ENCODE data around the gene MED20.

MED20 gene

DNA sequence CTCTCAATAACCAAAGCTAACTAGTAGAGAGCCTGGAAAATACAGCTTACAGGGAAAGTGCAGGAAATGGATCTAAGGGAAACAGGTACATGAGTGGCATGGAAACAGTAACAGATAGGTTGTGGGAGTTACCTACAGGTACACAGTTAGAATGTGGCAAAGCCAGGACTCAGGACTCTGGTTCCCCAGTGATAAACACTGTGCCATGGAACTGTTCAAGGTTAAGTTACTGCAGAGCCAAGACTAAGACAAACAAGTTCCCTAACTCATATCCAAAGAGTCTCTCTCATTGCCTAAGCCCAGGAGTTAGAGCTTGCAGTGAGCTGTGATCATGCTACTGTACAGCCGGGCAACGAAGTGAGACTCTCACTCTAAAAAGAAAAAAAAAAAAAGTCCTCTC lies 6.6 kb downstream of the MED20 start:
- DNase-seq (ENCODE audit: low spot score), result no peak

DNA sequence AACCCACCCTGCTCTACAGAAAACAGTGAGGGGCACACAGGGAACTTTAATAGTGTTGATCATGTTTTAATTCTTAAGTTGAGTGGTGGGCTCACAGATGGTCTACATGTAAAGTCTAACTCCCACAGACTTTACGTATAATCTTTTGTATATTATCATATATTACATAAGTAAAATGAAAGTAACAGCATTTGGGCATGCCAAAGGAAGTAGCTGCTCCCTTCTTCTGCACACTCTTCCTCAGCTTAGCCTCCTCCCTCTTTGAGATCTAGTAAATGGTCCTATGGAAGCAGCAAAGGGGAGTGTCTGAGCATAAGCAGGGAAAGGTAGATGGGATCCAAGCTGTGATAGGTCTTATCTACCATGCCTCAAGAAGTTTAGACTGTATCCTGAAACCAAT lies 11.2 kb downstream of the MED20 start:
- DNase-seq (ENCODE audit: low spot score), result no peak

DNA sequence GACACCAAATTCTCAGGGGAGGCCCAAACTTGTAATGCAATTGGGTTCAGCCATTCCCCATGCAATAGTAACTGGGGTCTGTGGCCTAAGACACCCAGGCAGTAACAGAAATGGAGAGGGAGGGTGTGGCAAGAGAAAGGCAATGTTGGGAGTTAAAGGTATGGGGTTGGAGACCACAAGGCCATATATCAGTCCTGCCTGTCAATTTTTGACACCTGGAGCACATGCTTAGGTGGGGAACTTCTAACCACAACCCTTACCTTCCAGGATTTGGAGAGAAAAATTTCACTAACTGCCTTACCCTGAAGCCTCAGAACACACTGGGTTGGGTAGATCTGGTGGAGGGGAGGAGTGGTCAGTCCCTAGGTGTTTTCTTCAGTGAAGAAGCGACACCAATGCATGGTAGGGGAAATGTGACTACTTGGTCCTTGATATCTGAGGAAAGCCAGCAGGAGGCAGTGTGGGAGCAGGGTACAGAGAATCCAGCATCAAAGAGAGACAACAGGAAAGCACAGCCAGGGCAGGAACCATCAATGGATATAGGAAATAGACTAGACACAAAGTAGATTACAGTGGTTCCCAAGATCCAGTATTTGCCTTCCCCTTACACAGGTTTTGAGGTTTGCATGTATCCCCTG lies 18.9 kb downstream of the MED20 start:
- no peak for DNase-seq (ENCODE audit: low spot score)

DNA sequence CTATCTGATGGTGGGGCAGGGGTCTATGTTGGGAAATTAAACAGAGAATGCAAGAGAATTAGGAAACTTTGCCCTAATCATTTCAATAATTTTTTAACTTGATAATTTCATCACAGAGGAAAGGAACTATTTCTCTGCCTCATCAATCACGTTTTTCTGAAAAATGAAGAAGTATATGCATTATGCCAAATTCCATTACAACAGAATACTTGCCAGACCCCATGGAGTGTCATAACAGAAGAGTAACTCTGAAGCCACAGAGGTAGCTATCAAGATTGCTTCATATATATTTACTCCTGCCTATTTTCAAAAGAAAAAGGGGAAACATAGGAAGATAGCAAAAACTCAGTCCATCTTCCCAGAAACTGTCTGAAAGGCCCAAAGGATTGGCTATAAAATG lies 20.1 kb downstream of the MED20 start:
- no peak for DNase-seq (ENCODE audit: low spot score)

- DNase-seq (ENCODE audit: low spot score), result no peak
Measured at GRCh38 chr6:41896281-41896680, 24.7 kb downstream of the MED20 start.

DNA sequence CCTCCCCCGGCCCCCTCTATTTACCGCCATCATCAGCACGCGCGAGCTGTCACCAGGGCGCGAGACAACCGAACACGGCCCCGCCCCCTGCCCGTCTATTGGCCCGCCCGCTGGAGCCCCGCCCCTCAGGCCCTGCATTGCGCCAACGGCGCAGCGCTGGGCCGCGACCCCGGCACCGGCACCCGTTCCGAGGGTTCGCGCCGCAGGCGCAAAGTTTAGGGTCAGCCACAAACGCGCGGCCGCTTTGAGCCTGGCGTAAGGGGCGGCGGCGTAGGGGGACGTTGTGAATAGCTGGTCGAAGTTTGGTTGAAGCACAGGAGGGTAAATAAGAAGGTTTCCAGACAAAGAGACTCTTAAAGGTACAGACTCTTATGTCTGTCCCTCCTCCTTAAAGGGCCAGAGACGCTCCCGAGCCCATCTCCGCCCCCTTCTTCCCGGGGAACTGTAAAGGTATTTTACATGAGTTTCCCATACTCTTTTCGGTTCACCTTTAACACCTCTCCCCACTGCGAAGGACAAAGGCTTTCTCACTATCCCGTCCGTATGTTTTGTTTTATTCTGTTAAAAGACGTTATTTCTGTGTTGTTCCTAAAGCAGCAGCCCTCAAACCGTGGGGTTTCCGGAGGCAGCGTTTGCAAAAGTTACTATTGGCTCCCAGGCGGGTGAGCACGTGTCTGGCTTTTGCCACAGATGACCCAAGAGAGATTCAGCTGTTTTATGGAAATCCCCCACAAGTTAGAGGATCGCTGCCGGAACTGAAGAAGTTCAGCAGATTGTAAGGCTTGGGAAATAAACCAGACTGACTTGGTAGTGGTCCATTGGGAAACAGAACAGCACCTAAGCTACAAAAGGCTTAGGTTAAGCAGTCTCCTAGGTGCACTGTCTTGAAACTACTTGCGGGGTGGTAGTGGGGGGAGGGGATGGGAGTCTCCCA lies 25.4 kb downstream of the MED20 start, which contains the start of gene USP49:
Gene USP49 (minus strand): TSS at position 76 of the 934 bp plus-strand sequence. CDS start 88,392 bp downstream, outside the sequence.
- DNase-seq (ENCODE audit: low spot score), result peak; percentile 70

DNA sequence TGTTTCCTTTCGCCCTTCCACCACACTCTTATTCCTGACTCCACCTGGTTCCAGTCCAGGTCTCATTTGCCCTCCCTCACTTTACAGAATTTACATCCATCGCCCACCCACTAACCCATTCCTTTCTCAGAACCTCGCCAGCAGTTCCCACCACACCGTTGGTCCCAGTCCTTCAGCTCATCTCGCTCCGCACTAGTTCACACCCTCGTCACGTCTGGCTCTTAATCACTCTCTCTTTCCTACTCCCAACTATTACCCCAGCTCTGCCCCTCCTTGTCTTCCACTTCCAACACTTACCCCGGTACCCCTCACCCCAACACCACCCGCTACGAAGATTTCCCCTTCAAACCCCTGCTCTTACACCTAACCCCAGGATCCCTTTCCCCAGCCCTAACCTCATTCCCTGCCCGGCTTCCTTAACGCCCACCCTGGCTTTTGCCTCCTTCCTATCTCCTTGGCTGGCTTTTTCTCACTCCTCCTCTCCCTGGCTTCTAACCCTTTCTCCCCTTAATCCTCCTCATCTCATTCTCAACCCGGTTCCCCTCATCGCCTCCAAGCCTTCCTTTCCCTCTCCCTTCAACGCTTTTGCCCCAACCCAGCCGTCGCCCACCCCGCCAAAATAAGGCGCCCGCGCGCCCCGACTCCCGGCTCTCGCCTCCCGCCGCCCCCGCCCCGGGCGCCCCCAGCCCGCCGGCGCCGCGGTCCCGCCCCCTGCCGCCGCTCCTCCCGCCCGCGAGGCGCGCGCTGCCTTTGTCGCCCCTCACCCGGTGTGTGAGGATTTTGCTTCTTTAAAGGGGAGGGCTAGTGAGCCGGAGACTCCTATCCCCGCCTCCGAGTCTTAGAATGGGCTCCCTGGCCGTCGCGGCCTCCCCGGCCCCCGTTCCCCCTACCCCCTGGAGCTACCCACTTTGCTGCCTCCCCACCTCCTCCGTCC lies 26.3 kb downstream of the MED20 start:
- peak; percentile 3 for DNase-seq (ENCODE audit: low spot score)

DNA sequence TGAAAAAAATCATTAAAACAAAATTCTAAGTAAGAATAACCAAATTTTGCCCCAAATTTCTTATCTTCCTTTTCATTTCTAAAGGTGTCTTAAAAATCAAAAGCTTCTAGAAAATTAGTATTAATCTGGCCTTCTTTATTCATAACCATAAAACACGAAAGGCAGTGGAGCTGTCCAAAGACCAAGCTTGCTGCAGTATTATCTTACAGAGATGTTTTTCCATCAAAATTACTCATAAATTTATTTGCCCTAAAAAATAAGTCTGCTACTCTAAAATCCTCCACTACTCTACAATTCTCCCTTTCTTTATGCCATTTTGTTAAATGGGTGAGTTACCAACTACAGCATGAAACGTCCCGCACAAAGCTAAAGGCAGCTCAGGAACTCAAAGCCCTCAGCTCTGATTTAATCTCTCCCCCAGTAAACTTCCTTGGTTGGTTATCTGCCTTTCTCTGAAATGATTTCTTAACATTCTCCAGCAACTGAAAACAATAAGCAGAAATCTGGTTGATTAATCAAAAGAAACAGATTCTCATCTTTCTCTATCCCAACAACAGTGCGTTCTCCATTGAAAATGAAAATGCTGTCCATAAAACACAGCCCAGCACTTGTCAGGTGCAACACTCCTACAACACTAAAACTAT lies 27.9 kb downstream of the MED20 start:
- no peak for DNase-seq (ENCODE audit: low spot score)

DNA sequence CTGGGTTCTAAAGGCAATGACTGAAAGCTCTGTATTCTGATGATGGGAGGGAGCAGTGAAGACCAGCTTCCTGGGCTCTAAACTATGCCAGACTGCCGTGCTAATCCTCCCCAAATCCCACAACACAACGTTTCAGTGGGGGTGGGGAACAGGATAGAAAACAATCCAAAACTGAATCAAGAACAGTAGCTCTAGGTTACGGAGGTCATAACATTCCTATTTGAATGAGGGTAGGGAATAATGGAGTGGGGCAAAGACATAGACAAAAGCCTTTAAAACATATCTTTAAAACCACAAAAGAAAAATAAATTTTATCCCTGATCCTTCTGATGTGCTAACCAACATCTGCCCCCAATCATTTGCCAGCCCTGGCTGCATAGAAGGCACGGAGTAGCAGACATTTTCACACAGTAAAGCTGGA lies 33.6 kb downstream of the MED20 start:
- no peak for DNase-seq (ENCODE audit: low spot score)

DNA sequence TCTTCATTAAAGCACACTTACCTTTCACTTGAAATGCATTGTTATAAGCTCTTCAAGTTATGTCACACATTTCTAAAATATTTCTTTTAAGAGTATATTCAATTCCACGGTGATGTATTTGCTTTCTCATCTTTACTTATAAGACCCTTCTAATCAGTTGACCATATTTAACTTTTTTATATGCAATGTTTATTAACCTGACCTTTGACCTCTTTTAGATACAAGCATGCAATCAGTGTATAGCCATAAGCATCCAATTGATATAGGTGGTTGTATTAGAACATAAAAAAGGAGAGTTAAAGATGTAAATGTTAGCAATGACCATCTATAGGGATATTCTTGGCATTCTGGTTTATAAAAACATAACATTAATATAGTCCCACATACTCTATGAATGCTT lies 35.0 kb downstream of the MED20 start:
- DNase-seq (ENCODE audit: low spot score), result no peak

- no peak for DNase-seq (ENCODE audit: low spot score)
Measured at GRCh38 chr6:41884957-41885356, 36.0 kb downstream of the MED20 start.

DNA sequence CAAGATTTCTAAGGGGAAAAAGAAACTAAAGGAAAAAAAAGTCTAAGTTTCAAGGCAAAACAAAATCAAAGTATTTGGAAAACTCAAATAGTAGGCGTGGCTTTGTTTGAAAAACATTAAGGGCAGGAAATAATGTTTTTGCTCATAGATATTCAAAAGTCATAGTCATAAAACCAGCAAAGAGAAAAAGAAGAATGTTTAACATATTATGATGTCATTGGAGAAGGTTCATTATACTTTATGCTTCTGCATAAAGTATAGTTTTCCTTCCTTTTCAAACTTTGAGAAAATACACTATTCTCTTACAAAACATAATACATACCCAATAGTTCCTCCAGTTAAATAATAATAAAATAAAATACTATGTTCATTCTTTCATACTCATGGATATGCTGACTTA lies 39.4 kb downstream of the MED20 start:
- no peak for DNase-seq (ENCODE audit: low spot score)

- no peak for DNase-seq (ENCODE audit: low spot score)
Measured at GRCh38 chr6:41878961-41879405, 42.0 kb downstream of the MED20 start.

- no peak for DNase-seq (ENCODE audit: low spot score)
Measured at GRCh38 chr6:41878246-41878645, 42.7 kb downstream of the MED20 start.

- no peak for DNase-seq (ENCODE audit: low spot score)
Measured at GRCh38 chr6:41877051-41877680, 43.8 kb downstream of the MED20 start.

- DNase-seq (ENCODE audit: low spot score), result no peak
Measured at GRCh38 chr6:41874741-41875140, 46.2 kb downstream of the MED20 start.

DNA sequence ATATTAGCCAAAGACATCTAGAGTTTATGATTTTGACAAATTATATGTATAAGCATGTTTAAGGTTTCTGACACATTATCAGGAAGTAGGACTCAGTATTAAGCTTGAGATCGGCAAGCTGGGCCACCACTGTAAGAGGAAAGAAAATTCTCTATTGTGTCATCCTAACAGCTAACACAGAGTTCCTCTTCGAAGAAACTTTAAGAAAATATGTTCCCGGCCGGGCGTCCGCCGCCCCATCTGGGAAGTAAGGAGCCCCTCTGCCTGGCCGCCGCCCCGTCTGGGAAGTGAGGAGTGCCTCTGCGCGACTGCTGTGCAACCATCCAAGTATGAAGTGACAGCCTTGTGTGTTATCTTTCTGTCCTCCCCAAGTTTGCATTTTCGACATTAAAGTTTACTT lies 48.8 kb downstream of the MED20 start:
- no peak for DNase-seq (ENCODE audit: low spot score)

DNA sequence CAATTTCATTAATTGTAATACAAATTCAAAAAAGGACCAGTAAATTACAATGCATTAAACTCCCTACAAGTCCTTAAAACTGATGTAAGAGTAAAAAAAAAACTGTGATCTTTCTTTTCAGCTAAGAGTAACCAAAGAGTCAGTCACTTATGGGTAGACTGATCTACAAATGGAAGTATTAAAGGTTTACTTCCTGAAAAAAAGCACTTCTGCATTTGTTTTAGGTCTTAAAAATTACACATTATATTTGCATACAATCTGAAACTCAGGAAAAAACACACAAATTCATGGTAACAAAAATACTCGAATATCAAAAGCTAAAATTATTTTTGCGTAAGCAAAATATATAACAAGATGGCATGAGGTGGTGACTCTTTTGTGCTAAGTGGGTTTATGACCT lies 49.2 kb downstream of the MED20 start:
- DNase-seq (ENCODE audit: low spot score), result no peak

- no peak for DNase-seq (ENCODE audit: low spot score)
Measured at GRCh38 chr6:41859356-41859755, 61.6 kb downstream of the MED20 start.

DNA sequence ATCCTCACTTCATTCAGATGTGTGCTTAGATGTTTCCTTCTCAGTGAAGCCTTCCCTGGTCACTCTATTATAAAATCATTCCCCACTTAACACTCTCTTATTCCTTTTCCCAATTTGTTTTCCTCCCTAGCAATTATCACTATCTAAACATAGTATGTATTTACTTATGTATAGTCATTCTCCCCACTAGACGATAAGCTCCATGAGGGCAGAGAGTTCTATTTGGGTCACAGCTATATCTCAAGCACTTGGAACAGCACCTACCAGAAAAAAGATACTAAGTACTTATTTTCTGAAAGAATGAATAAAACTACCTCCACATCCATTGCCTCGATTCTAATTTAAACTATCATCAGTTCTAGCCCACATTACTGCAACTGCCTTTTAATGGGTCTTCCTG lies 62.2 kb downstream of the MED20 start:
- DNase-seq (ENCODE audit: low spot score), result no peak

Measured in kidney capillary endothelial cell (primary cell).